Neural crest cell (in vitro differentiated cells): Measurements from ENCODE around the gene SIM2. TPM values are rescaled to one million over a fixed set of nuclear protein-coding genes. Genes with fewer than 3 reads are reported as not detected.
A peak's percentile ranks its signal among the peaks of the same experiment; 100 is the strongest.

Experiments
- DNase-seq: peaks from one replicate; pipeline ENCODE4 v3.0.0; 2021; ENCODE audit warnings: low read depth, mixed read lengths, low spot score
- H3K27ac Mint-ChIP-seq: one replicate; pipeline ENCODE4 v1.8.0; 2021; ENCODE audit warnings: mild to moderate bottlenecking, mixed read lengths; ENCODE audit not compliant: unreplicated experiment
- H3K27me3 Mint-ChIP-seq: 2 replicates; pipeline ENCODE4 v1.8.0; 2021; ENCODE audit warnings: low read depth, mild to moderate bottlenecking, mixed read lengths
- H3K36me3 Mint-ChIP-seq: 2 replicates; pipeline ENCODE4 v1.8.0; 2021; ENCODE audit warnings: low read depth, mild to moderate bottlenecking, mixed read lengths
- H3K4me1 Mint-ChIP-seq: 2 replicates; pipeline ENCODE4 v1.8.0; 2021; ENCODE audit warnings: mixed read lengths
- H3K4me3 Mint-ChIP-seq: one replicate; pipeline ENCODE4 v1.8.0; 2021; ENCODE audit warnings: mild to moderate bottlenecking, mixed read lengths
- H3K9me3 Mint-ChIP-seq: 2 replicates; pipeline ENCODE4 v1.8.0; 2021; ENCODE audit warnings: mixed read lengths
- total RNA-seq: library from RNA; stranded (reverse); gene quantifications from 2 replicates; pipeline ENCODE4 v1.2.1, GENCODE V29; 2021
- TF ChIP-seq, protein P1 (sequence below): fragments of 200-600 bp; sonication (generic); conservative IDR thresholded peaks from 2 replicates; pipeline ENCODE4 v1.5.0; 2021; ENCODE audit warnings: antibody characterized with exemption, mild to moderate bottlenecking

SIM2 gene
- total RNA-seq, 1 donor from 2014 or later = not detected

GRCh38 chr21:36747041-36747814 is 48.3 kb downstream of the SIM2 start:
- H3K36me3 Mint-ChIP-seq = no peaks in the 10 kb centered on the region
- peak overlapping the region; percentile 89 for H3K4me3 Mint-ChIP-seq
- TF ChIP-seq, protein P1, sequence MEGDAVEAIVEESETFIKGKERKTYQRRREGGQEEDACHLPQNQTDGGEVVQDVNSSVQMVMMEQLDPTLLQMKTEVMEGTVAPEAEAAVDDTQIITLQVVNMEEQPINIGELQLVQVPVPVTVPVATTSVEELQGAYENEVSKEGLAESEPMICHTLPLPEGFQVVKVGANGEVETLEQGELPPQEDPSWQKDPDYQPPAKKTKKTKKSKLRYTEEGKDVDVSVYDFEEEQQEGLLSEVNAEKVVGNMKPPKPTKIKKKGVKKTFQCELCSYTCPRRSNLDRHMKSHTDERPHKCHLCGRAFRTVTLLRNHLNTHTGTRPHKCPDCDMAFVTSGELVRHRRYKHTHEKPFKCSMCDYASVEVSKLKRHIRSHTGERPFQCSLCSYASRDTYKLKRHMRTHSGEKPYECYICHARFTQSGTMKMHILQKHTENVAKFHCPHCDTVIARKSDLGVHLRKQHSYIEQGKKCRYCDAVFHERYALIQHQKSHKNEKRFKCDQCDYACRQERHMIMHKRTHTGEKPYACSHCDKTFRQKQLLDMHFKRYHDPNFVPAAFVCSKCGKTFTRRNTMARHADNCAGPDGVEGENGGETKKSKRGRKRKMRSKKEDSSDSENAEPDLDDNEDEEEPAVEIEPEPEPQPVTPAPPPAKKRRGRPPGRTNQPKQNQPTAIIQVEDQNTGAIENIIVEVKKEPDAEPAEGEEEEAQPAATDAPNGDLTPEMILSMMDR = no peak
- no peak for DNase-seq
- H3K4me1 Mint-ChIP-seq = peaks cover 48% of the 10 kb centered on the region
- H3K9me3 Mint-ChIP-seq = no peaks in the 10 kb centered on the region
- H3K27me3 Mint-ChIP-seq = peaks cover 44% of the 10 kb centered on the region
- no peak overlapping the region for H3K27ac Mint-ChIP-seq

- DNase-seq = peak; percentile 78
- TF ChIP-seq, protein P1 = no peak
- no peaks in the 10 kb centered on the region for H3K36me3 Mint-ChIP-seq
- H3K4me3 Mint-ChIP-seq = peak overlapping the region; percentile 83
- peaks cover 44% of the 10 kb centered on the region for H3K27me3 Mint-ChIP-seq
- no peaks in the 10 kb centered on the region for H3K9me3 Mint-ChIP-seq
- peaks cover 52% of the 10 kb centered on the region for H3K4me1 Mint-ChIP-seq
- no peak overlapping the region for H3K27ac Mint-ChIP-seq
These were observed 49.0 kb downstream of the SIM2 start for GRCh38 chr21:36747815-36748383.

- Mint-ChIP-seq H3K4me3 (peak overlapping the region; percentile 83), H3K36me3 (peaks cover 2% of the 10 kb centered on the region), H3K9me3 (no peaks in the 10 kb centered on the region), H3K4me1 (peaks cover 63% of the 10 kb centered on the region), H3K27ac (peak overlapping the region; percentile 99), H3K27me3 (peaks cover 35% of the 10 kb centered on the region)
- peak; percentile 23 for DNase-seq
- TF ChIP-seq, protein P1 = no peak
These were observed 51.1 kb downstream of the SIM2 start for GRCh38 chr21:36749935-36750575.

DNA sequence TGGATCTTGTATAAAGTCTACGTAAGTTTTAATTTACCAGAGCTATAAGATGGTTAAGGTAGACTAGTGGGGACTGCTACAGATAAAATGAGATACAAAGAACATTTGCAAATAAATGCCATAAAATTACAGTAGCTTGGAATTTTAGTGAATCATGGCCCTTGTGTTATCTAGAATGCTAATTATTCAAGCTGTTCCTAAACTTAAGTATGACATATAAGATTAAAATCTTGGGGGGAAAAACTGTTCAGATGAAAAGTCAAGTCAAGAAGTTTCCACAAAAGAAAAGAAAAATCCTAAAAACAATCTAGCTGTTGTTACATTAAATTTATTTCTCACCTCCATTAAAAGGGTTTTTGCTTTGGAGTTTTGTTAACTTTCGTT is 51.7 kb downstream of the SIM2 start:
- Mint-ChIP-seq H3K36me3 (peaks cover 4% of the 10 kb centered on the region), H3K27ac (peak overlapping the region; percentile 99), H3K9me3 (no peaks in the 10 kb centered on the region), H3K27me3 (peaks cover 33% of the 10 kb centered on the region), H3K4me1 (peaks cover 66% of the 10 kb centered on the region), H3K4me3 (peak overlapping the region; percentile 83)
- TF ChIP-seq, protein P1 = no peak
- no peak for DNase-seq

DNA sequence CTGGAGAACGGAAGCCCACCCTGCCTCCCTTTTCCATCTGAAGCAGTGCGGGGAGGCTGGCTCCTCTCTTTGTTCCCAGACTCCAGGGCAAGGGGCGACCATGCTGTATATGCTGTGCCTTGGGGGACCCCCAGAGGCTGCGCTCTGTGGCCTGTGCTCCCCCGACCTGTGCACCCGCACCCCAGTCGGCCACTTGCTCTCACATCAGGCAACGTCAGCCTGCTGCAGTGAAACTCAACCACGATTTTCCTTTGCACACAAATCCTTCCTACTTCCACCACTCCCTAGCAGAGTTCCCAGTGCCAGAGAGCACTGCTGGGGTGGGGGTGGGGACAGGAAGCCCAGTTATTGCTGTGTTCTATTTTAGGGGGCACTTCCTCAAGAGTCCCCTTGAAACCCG is 52.5 kb downstream of the SIM2 start:
- Mint-ChIP-seq H3K9me3 (no peaks in the 10 kb centered on the region), H3K36me3 (peaks cover 6% of the 10 kb centered on the region), H3K27ac (peak overlapping the region; percentile 60), H3K27me3 (peaks cover 31% of the 10 kb centered on the region), H3K4me3 (peak overlapping the region; percentile 11), H3K4me1 (peaks cover 71% of the 10 kb centered on the region)
- DNase-seq = no peak
- TF ChIP-seq, protein P1 = no peak
